SK-N-DZ (cell line): ENCODE results near the gene UTF1.
"Not testable (repeated sequence)": the region's sequence is repeated elsewhere in the genome, so short reads cannot be mapped to it uniquely, and the experiment has no call there.

Experiments
- DNase-seq: peaks from one replicate; pipeline ENCODE4 v3.0.0-alpha.2; 2015; ENCODE audit warnings: low spot score

Gene UTF1

DNA sequence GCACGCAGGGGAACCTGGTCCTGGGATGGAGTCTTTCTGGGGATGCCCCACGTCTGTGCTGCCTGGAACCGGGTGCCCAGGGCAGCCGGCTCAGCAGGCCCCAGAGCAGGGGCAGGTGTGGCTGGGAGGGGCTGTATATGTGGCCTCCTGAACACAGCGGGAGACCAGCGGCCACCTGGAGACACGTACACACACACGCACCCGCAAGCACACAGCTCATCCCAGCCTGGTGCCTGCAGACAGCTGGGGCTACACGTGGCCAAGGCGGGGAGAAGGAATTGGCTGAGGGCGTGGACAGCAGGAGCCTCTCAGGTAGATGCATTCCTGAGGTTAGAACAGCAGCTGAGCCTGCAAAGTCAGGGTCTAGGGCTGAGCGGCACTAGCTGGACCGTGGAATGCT is 32.7 kb downstream of the UTF1 start:
- DNase-seq: no peak

DNA sequence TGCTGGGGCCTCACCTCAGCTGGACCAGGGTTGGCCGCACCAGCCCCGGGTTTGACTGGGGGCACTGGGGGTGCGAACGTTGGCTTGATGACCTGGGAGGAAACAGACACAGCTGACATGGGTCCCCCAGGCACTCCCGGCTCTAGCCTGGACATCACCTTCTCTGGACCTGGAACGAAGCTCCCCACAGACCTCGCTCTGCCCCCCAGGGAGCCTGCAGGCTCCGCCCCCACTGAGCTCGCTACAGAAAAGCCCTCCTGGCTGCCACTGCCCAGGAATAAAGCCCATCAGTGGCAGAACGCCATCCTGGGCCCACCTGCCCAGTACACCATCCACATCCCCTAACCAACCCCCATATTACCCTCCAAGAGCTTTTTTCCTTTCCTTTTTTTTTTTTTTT is 33.7 kb downstream of the UTF1 start:
- no peak for DNase-seq

GRCh38 chr10:133264461-133264860 is 34.4 kb downstream of the UTF1 start:
- no peak for DNase-seq

DNA sequence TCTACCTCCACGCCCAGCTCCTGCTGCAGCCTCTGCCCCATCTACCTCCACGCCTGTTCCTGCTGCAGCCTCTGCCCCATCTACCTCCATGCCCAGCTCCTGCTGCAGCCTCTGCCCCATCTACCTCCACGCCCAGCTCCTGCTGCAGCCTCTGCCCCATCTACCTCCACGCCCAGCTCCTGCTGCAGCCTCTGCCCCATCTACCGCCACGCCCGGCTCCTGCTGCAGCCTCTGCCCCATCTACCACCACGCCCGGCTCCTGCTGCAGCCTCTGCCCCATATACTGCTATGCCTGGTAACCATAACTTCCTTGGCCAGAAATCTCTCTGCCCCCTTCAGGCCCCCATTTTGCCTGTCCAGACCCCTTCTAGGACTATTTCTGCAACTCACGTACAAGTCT is 35.0 kb downstream of the UTF1 start:
- not testable (repeated sequence) for DNase-seq

DNA sequence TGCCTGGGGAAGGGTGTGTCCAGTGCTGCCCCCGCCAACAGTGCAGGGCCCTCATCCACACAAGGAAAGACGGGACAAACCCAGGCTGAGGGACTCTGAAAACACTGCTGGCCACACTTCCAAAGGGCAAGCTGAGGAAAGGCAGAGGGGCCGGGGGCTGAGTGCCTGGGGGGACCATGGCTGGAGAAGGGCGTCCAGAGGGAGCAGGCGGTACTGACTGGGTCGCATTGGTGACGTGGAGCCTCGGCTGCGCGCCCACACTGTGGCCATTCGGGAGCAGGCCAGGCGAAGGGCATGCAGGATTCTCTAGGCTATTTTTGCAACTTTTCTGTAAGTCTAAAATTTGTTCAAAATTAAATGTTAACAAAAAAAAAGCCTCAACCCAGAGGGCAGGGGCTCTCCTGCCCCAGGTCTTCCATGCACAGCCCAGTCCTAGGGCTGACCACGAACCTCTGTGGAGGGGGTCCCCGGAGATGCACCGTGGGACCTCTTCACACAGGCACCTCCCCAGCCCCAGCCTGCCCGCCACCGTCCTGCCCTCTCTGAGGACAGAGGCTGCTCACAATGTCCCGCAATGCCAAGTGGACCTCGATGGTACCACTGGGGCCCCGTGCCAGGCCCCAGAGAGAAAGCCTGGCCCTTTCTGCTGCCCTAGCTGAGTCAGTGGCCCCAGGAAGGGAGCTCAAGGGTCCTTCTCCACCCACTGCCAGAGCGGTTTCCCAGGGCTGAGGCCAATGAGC is 36.2 kb downstream of the UTF1 start:
- no peak for DNase-seq

GRCh38 chr10:133267293-133267692 is 37.3 kb downstream of the UTF1 start:
- no peak for DNase-seq

GRCh38 chr10:133267829-133268228 is 37.8 kb downstream of the UTF1 start:
- no peak for DNase-seq

- DNase-seq: no peak
Observed at GRCh38 chr10:133268532-133268931, 38.5 kb downstream of the UTF1 start.

- DNase-seq: no peak
Observed at GRCh38 chr10:133269367-133269766, 39.4 kb downstream of the UTF1 start.

- DNase-seq: no peak
Observed at GRCh38 chr10:133270204-133270603, 40.2 kb downstream of the UTF1 start.

DNA sequence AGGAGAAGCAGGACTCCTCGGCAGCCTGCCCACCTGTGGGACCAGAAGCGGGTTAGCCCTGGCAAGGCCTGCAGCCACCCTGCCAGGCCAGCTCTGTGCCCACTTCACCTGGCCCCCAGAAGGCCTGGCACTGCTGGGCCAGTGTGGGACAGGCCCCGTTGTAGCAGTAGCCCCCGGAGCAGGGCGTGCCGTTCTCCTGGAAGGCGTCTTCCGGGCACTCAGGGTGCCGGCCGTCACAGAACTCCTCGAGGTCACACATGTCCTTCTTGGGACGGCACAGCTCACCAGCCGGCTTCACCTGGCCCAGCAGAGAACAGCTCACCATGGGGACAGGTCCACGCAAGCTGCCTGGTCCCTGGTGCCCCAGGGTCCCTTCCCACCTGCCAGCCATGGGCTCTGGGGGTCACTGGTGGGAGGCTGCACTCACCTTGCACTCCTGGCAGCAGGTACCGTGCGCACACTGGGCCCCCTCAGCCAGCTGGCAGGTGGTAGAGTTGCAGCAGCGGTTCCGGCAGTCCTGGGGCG is 40.8 kb downstream of the UTF1 start:
- no peak for DNase-seq

DNA sequence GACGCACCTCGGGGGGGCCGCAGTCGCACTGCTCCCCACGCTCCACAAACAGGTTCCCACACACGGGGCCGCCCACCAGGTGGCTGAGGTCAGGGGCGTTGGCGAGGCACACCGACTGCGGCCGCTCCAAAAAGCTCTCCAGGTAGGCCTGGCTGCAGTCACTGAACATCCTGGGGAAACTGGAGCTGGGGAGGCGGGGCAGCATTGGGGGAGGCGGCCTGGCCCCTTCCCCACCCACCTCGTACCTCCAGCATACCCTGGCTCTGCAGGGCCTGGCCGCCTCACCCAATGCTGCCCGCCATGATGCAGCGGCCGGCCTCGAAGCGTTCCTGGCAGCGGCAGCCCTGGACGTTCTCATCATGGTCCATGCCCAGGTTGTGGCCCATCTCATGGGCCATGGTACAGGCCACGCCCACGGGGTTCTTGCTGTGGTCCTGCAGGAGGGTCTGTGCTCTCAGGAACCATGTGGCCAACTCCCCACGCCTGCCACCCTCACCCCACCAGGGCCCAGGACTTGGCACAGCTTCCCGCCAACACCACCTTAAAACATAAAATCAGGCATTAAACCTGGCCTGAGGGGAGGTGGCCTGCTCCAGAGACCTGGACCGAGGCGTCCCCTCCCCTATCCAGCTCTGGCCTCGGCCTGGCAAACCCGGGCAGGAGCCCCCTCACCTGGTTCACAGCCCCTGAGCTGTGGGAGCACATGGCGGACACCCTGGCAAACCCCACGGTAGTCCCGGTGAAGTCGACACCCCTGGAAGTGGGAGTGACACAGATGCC is 41.7 kb downstream of the UTF1 start:
- no peak for DNase-seq

- DNase-seq: no peak
Observed at GRCh38 chr10:133272301-133272963, 42.4 kb downstream of the UTF1 start.

DNA sequence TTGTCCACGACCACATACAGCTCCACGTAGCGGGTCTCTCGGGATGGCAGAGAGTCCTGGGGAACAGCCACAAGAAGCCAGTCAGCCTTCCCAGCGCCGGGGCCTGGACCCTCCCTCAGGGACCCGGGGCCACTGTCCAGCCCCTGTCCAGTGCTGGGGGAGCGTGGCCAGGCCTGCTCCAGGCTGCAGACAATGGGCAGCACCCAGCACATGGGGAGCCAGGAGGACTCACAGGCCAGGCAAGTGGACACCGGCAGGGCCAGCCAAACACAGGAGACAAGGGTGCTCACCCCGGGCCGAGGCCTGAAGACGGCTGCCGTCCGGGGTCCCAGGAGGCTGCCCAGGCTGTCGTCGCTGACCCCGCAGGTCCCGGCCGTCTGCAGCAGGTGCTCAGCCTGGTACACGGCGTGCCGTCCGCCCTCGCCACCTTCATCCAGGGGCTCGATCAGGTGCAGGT is 43.0 kb downstream of the UTF1 start:
- DNase-seq: no peak

DNA sequence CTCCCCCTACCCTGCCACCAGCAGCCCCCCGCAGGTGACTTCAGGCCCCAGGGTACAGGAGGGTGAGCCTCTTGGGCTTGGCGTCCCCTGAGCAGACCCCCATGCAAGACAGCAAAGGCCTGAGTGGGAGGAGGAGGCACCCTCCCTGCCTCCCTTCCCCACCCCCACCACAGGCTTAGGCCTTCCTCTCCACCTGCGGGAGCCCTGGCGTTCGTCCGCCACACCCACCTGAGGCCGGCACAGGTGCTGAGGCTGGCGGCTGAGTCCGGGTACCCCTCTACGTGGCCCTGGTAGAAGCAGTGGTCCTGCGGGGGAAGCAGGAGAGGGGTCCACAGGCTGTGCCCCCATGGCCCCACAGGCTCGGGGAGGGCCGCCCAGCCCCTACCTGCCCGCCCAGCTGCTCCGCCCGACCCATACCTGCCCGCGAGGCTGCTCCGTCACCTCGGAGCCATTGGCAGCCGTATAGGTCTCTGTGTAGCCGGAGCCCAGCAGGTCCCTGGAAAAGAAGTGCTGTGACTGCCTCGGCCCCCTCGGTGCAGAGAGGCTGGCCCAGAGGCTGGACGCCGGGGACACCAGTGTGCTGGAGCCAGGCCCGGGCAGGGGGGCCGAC is 43.6 kb downstream of the UTF1 start:
- no peak for DNase-seq

DNA sequence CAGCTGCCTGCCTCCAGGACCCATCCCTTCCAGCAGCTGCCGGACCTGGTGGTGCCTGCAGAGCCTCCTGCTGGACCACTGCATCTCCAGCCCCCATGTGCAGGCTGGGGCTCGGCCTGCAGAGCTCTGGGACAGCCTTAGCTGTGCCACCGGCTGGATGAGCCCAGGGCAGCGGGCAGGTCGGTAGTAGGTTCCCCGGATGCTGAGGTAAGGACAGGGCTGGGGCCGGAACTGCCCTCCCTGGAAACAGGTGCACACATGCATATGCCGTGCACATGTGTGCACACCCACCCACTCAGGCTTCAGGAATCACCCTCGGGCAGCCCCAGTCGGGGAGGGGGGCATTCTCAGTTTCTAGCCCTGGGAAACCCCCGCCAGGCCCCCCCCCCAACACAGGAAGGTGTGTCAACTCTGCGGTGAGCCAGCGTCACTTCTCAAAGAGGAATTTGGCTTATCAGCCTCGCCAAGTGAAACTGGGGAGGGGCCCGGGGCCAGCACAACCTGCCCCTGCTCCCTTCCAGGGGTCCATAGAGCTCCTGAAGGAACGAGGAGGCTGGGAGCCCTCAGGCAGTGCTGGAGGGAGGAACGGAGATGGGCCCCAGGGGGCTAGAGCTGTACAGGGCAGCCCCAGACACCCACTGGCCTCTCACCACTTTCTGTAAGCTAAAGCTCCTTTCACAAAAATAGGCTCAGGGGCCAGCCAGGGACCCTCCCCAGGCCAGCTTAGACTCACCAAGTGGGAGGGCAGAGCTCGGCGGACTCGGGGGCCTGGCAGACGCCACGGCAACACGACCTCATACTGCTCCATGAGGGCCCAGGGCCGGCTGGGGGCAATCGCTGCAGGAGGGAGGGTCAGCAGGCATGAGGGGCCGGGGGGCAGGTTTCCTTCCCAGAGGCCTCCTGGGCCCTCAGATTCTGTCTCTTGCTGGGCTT is 45.0 kb downstream of the UTF1 start:
- no peak for DNase-seq

- peak; percentile 45 for DNase-seq
Observed at GRCh38 chr10:133275684-133276092, 45.7 kb downstream of the UTF1 start.

GRCh38 chr10:133276100-133276434 is 46.0 kb downstream of the UTF1 start:
- DNase-seq: no peak

- DNase-seq: peak; percentile 40
Observed at GRCh38 chr10:133276435-133277201, 46.6 kb downstream of the UTF1 start, which contains the start of gene ADAM8. TSS of gene ADAM8 (minus strand) at chr10:133276868. CDS start at chr10:133276817, 51 bp downstream.
